ENCODE measurements around the gene SMIM35.
"Not testable (repeated sequence)": the region's sequence is repeated elsewhere in the genome, so short reads cannot be mapped to it uniquely, and the experiment has no call there.

The SMIM35 gene

DNA sequence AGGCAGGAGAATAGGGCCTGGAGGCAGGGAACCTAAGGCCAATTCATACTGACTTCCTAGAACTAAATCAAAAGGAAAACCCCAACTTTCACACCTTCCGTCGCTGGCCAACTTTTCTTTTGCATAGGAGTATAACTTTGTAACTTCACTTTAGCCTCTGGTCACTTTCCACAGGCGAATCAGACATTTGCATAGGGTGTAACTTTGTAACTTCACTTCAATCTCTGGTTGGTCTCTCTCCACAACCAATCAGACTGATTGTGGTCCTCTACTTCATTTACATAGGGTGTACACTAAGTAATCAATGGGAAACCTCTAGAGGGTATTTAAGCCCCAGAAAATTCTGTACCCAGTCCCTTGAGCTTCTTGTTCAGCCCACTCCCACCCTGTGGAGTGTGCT is 21.4 kb downstream of the SMIM35 start:
- no peak overlapping the region for H2AFZ ChIP-seq (ENCODE audit: low read length)
- no peaks in the 10 kb centered on the region for H3K4me1 ChIP-seq (ENCODE audit: insufficient read depth, low read length, severe bottlenecking)
- H3K9me2 ChIP-seq (ENCODE audit: low read depth, low read length), result no peaks in the 10 kb centered on the region
- no peak overlapping the region for H3K4me3 ChIP-seq (ENCODE audit: low read depth, low read length, poor library complexity, severe bottlenecking)
- H3K4me2 ChIP-seq (ENCODE audit: low read length), result no peak overlapping the region
- H3K27me3 ChIP-seq (ENCODE audit: insufficient read depth, low read length), result no peaks in the 10 kb centered on the region
- no peaks in the 10 kb centered on the region for H4K20me1 ChIP-seq (ENCODE audit: insufficient read depth, low read length)
- TF ChIP-seq, protein P1, sequence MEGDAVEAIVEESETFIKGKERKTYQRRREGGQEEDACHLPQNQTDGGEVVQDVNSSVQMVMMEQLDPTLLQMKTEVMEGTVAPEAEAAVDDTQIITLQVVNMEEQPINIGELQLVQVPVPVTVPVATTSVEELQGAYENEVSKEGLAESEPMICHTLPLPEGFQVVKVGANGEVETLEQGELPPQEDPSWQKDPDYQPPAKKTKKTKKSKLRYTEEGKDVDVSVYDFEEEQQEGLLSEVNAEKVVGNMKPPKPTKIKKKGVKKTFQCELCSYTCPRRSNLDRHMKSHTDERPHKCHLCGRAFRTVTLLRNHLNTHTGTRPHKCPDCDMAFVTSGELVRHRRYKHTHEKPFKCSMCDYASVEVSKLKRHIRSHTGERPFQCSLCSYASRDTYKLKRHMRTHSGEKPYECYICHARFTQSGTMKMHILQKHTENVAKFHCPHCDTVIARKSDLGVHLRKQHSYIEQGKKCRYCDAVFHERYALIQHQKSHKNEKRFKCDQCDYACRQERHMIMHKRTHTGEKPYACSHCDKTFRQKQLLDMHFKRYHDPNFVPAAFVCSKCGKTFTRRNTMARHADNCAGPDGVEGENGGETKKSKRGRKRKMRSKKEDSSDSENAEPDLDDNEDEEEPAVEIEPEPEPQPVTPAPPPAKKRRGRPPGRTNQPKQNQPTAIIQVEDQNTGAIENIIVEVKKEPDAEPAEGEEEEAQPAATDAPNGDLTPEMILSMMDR (IDR thresholded peaks at IDR 0.05; ENCODE audit: low read length), result no peak
- no peak for TF ChIP-seq EZH2 (IDR thresholded peaks at IDR 0.05; ENCODE audit: borderline replicate concordance, low read length)
- no peaks in the 10 kb centered on the region for H3K9me3 ChIP-seq (ENCODE audit: low read length)
- no peaks in the 10 kb centered on the region for H3K36me3 ChIP-seq (ENCODE audit: insufficient read depth, low read length)
- no peak overlapping the region for H3K27ac ChIP-seq (ENCODE audit: low read depth, low read length, poor library complexity, severe bottlenecking)
- no peak overlapping the region for H3K9ac ChIP-seq (ENCODE audit: low read length)
- no peaks in the 10 kb centered on the region for H3F3A ChIP-seq (ENCODE audit: insufficient read depth, low read length)
- H3K79me2 ChIP-seq (ENCODE audit: insufficient read depth, low read length), result no peaks in the 10 kb centered on the region

DNA sequence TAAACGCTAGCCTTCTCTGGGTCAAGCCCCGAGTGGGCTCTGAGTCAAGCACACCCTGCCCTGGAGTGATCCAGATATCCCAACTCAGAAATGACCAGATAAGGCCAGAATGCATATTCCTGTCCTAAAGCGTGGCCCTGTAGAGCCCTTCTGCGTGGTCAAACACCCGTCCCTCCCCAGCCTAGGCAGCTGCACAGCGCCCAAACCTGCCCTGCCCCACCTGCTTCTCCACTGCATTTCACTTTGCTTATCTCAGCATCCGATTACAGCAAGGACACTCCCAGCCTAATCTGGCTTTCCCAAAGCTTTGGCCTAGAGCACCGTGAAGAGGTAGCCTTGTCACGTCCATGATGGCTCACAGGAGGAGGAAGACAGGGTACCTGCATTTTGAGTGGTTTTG is 21.8 kb downstream of the SMIM35 start:
- Histone ChIP-seq H3K9me3 (ENCODE audit: low read length) (no peaks in the 10 kb centered on the region), H3K27me3 (ENCODE audit: insufficient read depth, low read length) (no peaks in the 10 kb centered on the region), H2AFZ (ENCODE audit: low read length) (no peak overlapping the region), H3K36me3 (ENCODE audit: insufficient read depth, low read length) (no peaks in the 10 kb centered on the region), H3F3A (ENCODE audit: insufficient read depth, low read length) (no peaks in the 10 kb centered on the region), H3K27ac (ENCODE audit: low read depth, low read length, poor library complexity, severe bottlenecking) (no peak overlapping the region), H4K20me1 (ENCODE audit: insufficient read depth, low read length) (no peaks in the 10 kb centered on the region), H3K4me1 (ENCODE audit: insufficient read depth, low read length, severe bottlenecking) (no peaks in the 10 kb centered on the region), H3K9ac (ENCODE audit: low read length) (no peak overlapping the region), H3K9me2 (ENCODE audit: low read depth, low read length) (no peaks in the 10 kb centered on the region), H3K79me2 (ENCODE audit: insufficient read depth, low read length) (no peaks in the 10 kb centered on the region), H3K4me3 (ENCODE audit: low read depth, low read length, poor library complexity, severe bottlenecking) (no peak overlapping the region), H3K4me2 (ENCODE audit: low read length) (no peak overlapping the region)
- TF ChIP-seq, protein P1 (IDR thresholded peaks at IDR 0.05; ENCODE audit: low read length), result no peak
- TF ChIP-seq EZH2 (IDR thresholded peaks at IDR 0.05; ENCODE audit: borderline replicate concordance, low read length), result no peak

DNA sequence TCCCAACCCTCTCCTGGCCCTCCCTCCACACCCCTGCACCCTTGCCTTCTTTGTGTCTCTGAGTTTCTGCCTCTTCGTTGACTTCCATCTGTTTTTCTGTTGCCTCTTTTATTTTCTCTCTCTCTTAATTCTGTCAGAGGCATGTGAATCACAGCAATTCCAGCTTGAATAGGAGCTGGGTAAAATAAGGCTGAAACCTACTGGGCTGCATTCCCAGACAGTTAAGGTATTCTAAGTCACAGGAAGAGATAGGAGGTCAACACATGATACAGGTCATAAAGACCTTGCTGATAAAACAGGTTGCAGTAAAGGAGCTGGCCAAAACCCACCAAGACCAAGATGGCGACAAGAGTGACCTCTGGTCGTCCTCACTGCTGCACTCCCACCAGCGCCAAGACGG is 24.1 kb downstream of the SMIM35 start:
- not testable (repeated sequence) for H3K4me1 ChIP-seq (ENCODE audit: insufficient read depth, low read length, severe bottlenecking); H3K4me3 ChIP-seq (ENCODE audit: low read depth, low read length, poor library complexity, severe bottlenecking); H3K79me2 ChIP-seq (ENCODE audit: insufficient read depth, low read length); H3K27me3 ChIP-seq (ENCODE audit: insufficient read depth, low read length); H3K9ac ChIP-seq (ENCODE audit: low read length); H3K36me3 ChIP-seq (ENCODE audit: insufficient read depth, low read length); H4K20me1 ChIP-seq (ENCODE audit: insufficient read depth, low read length); H3F3A ChIP-seq (ENCODE audit: insufficient read depth, low read length); H3K27ac ChIP-seq (ENCODE audit: low read depth, low read length, poor library complexity, severe bottlenecking); H2AFZ ChIP-seq (ENCODE audit: low read length); H3K4me2 ChIP-seq (ENCODE audit: low read length); H3K9me2 ChIP-seq (ENCODE audit: low read depth, low read length); H3K9me3 ChIP-seq (ENCODE audit: low read length)

DNA sequence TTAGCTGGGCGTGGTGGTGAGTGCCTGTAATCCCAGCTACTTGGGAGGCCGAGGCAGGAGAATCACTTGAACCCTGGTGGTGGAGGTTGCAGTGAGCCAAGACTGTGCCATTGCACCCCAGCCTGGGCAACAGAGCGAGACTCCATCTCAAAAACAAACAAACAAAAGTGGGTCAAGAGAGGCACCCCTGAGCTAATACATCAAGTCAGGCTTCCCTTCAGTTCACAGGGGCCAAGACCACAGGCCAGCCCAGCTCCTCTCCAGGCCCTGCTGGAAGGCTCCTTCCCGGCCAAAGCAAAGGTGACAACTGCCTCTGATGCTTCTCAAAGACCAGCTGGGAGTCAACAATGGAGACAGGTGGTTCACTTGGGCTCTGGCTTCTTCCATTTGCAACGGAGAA is 24.6 kb downstream of the SMIM35 start:
- not testable (repeated sequence) for H3K9ac ChIP-seq (ENCODE audit: low read length); H3K9me3 ChIP-seq (ENCODE audit: low read length); H3K4me2 ChIP-seq (ENCODE audit: low read length); H4K20me1 ChIP-seq (ENCODE audit: insufficient read depth, low read length); H3K4me3 ChIP-seq (ENCODE audit: low read depth, low read length, poor library complexity, severe bottlenecking); H2AFZ ChIP-seq (ENCODE audit: low read length); H3F3A ChIP-seq (ENCODE audit: insufficient read depth, low read length); H3K9me2 ChIP-seq (ENCODE audit: low read depth, low read length); H3K4me1 ChIP-seq (ENCODE audit: insufficient read depth, low read length, severe bottlenecking); H3K27ac ChIP-seq (ENCODE audit: low read depth, low read length, poor library complexity, severe bottlenecking); H3K79me2 ChIP-seq (ENCODE audit: insufficient read depth, low read length); H3K36me3 ChIP-seq (ENCODE audit: insufficient read depth, low read length); H3K27me3 ChIP-seq (ENCODE audit: insufficient read depth, low read length)
